Testis (tissue), 3 donors: Measurements from ENCODE around the gene TGIF1. TPM values are rescaled to one million over a fixed set of nuclear protein-coding genes. Genes with fewer than 3 reads are reported as not detected.
A peak's percentile ranks its signal among the peaks of the same experiment; 100 is the strongest.

ENCODE experiments used
- DNase-seq: peaks from one replicate; pipeline ENCODE4 v3.0.0-alpha.2; 2019
- H3K27ac ChIP-seq, 2 donors: fragments of 200-600 bp; sonication (generic); one replicate each; pipeline ENCODE4 v1.5.1; 2019
- H3K27me3 ChIP-seq: fragments of 200-600 bp; sonication (generic); one replicate; pipeline ENCODE4 v1.5.1; 2019
- H3K36me3 ChIP-seq: fragments of 200-600 bp; sonication (generic); one replicate; pipeline ENCODE4 v1.5.1; 2017; ENCODE audit warnings: low read depth; ENCODE audit errors: missing control alignments
- H3K4me1 ChIP-seq: fragments of 200-600 bp; sonication (generic); one replicate; pipeline ENCODE4 v1.5.1; 2019
- H3K4me3 ChIP-seq, 2 donors: fragments of 200-600 bp; sonication (generic); one replicate each; pipeline ENCODE4 v1.5.1; 2017 to 2019
- H3K9me3 ChIP-seq: fragments of 200-600 bp; sonication (generic); one replicate; pipeline ENCODE4 v1.5.1; 2017
- POLR2A ChIP-seq: fragments of 450-650 bp; IDR thresholded peaks from one replicate; pipeline ENCODE4 v1.6.1; 2017; ENCODE audit warnings: antibody characterized with exemption, mild to moderate bottlenecking, moderate library complexity
- WGBS, 2 donors: methylation state at CpG; one replicate each; pipeline ENCODE4 v1.1.5; 2018; 5-methylcytosine and 5-hydroxymethylcytosine counted together
- intact Hi-C: fragments of 100-400 bp; cut with DNase I; formaldehyde crosslinking; loops from one replicate; pipeline ENCODE4 v1.15.1; 2023; ENCODE audit warnings: low total_unique reads
- polyA plus RNA-seq: library from polyadenylated mRNA; stranded (reverse); fragments of 350-450 nt; fragmentation: Illumina TruSeq; extraction: RNeasy Lipid Tissue Mini Kit (QIAGEN cat#74804); gene quantifications from one replicate; pipeline ENCODE4 v1.2.3, GENCODE V29; 2014; ENCODE audit warnings: low read depth, low replicate concordance; ENCODE audit not compliant: insufficient read depth
- total RNA-seq, 2 donors: library from RNA; depleted of rRNA; stranded (reverse); fragments of >200 nt; gene quantifications; one replicate each; pipeline ENCODE4 v1.2.3, GENCODE V29; 2016
- TF ChIP-seq, protein P1 (sequence below), 3 experiments: fragments of 450-650 bp in 2 of 3; fragments of 200-600 bp in 1 of 3; sonication (generic) in 1 of 3; IDR thresholded peaks; one replicate each; pipeline ENCODE4 v1.5.1; 2016 to 2019; ENCODE audit warnings: antibody characterized with exemption in 3 of 3, mild to moderate bottlenecking in 2 of 3, moderate library complexity in 1 of 3

Gene TGIF1
- total and polyA plus RNA-seq, 3 donors from 2014 or later = 56.1 to 117 (median 66.6) TPM

DNA sequence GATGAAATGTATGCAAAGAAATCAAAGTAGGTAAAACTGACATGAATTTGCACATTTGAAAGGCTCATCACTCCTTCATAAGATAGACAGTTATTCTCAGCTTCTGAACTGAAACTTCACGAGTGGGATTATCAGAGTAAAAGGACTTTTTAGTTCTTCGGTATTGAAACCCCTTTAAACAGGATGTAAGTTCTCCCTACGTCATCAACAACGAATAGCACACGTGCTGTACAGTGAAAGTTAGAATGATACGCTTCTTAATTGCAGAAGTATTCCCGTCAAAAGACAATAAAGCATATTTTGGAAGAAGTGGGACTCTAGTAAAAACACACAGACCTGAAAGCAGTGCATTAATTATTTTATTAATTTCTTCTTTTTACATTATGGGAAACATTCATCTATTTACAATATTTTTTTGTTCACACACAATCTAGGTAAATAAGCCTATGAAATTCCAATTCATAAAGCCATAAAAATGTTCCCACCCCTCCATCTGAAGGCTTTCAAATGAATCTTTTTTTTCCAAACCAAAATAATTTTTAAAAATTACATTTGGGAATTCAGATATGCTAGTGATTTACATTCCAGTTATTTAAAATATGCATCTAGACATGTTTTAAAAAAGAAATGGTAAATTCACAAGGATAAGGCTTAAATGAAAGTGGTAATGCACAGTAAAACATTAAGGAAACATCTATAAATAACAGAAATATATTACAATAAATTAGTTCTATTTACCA lies 45.9 kb downstream of the TGIF1 start:
- Histone ChIP-seq H3K36me3 (no peaks in the 10 kb centered on the region), H3K9me3 (no peaks in the 10 kb centered on the region), H3K27me3 (no peaks in the 10 kb centered on the region), H3K4me3 (no peak overlapping the region), H3K27ac (no peak overlapping the region), H3K4me1 (peaks cover 11% of the 10 kb centered on the region)
- no peak for DNase-seq
- intact Hi-C loops = no loop called here
- TF ChIP-seq POLR2A = no peak
- TF ChIP-seq, protein P1, sequence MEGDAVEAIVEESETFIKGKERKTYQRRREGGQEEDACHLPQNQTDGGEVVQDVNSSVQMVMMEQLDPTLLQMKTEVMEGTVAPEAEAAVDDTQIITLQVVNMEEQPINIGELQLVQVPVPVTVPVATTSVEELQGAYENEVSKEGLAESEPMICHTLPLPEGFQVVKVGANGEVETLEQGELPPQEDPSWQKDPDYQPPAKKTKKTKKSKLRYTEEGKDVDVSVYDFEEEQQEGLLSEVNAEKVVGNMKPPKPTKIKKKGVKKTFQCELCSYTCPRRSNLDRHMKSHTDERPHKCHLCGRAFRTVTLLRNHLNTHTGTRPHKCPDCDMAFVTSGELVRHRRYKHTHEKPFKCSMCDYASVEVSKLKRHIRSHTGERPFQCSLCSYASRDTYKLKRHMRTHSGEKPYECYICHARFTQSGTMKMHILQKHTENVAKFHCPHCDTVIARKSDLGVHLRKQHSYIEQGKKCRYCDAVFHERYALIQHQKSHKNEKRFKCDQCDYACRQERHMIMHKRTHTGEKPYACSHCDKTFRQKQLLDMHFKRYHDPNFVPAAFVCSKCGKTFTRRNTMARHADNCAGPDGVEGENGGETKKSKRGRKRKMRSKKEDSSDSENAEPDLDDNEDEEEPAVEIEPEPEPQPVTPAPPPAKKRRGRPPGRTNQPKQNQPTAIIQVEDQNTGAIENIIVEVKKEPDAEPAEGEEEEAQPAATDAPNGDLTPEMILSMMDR (IDR thresholded peaks at IDR 0.05) = no peak
- 86 to 88% methylated on average over 7 of the region's 7 CpGs for WGBS, 2 donors

DNA sequence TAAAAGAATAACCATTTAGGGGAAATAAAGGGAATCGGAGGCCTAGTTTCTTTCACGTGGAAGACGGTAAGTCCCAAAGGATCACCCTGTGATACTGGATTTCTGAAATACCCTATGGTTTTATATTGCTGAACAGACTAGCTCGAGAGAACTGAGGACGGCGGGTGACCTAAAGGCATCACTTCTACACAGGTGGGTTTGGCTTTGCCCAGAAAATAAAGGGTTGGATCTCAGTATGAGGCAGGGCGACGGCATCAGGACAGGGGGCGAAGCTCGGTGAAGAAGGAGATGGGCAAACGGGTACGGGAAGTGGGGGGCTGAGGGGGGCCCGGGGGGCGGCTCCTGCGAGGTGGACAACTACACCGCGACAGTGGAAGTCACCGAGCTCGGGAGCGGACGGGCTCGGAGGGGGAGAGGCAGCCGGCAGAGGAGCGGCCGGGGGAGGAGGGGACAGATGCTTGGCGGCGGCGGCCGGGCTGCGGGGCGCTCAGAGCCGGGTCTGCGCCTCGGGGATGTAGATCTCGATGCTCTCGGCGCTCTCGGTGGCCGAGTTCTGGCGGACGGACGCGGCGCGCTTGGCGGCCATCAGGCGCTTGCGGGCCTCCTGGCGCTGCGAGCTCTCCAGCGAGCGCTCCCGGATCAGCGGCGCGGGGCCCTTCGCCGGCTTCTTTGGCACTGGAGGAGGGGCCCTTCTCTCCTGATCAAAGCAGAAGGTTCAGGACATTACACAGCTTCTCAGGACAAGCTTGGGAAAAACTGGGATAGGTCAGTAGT lies 48.9 kb downstream of the TGIF1 start:
- no peaks in the 10 kb centered on the region for H3K9me3 ChIP-seq
- WGBS, 2 donors = 8 to 18% methylated on average over 31 to 58 of the region's 58 CpGs
- peak overlapping the region; percentile 40 to 58 for H3K4me3 ChIP-seq
- H3K27ac ChIP-seq = peak overlapping the region in 1 of 2 donors; percentile 3
- TF ChIP-seq, protein P1 (IDR thresholded peaks at IDR 0.05) = no peak
- no peak for TF ChIP-seq POLR2A
- intact Hi-C loops = no loop called here
- no peaks in the 10 kb centered on the region for H3K27me3 ChIP-seq
- H3K4me1 ChIP-seq = peaks cover 11% of the 10 kb centered on the region
- no peaks in the 10 kb centered on the region for H3K36me3 ChIP-seq
- DNase-seq = peak; percentile 55

DNA sequence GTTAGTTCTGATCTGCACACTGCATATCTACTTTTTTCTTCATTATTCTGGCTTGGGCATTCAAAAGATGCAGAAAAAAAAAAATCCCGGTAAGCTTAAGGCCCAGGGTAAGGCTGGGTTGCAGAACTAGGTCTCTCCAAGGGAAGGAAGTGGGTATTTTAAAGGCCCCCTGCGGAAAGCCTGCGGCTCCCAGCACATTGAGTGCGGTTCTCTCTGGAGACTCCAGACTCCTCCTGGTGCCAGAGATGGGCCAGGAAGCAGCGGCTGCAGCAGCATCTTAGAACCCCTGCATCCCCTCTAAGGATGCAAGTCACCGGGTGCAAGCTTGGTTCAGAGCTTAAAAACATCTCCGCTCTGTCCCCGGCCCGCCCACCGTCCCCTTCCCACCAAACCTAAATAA lies 49.5 kb downstream of the TGIF1 start:
- peak overlapping the region in 1 of 2 donors; percentile 3 for H3K27ac ChIP-seq
- H3K4me3 ChIP-seq = peak overlapping the region; percentile 40 to 58
- no peaks in the 10 kb centered on the region for H3K27me3 ChIP-seq
- no peaks in the 10 kb centered on the region for H3K36me3 ChIP-seq
- no peak for TF ChIP-seq POLR2A
- TF ChIP-seq, protein P1 (IDR thresholded peaks at IDR 0.05) = no peak
- peaks cover 11% of the 10 kb centered on the region for H3K4me1 ChIP-seq
- WGBS, 2 donors = 11 to 17% methylated on average over 10 of the region's 10 CpGs
- intact Hi-C loops = no loop called here
- DNase-seq = peak; percentile 18
- no peaks in the 10 kb centered on the region for H3K9me3 ChIP-seq

DNA sequence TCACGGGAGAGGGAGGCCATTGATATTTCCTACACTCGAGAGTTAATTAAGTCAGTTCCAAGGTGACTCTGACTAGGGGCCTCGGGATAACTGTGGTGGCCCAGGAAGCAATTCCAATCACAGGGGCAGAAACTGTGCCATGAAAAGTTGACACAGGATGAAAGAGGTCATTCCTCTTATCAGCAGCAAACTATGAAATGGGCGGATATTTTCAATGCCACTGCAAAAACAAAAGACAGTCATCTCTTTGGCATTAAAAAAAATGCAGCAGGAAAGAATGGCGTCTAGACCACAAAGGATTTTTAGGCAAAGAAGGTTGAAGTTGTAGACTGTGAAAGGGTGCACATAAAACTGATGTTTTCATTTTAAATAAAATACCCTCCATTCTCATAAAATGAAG lies 50.0 kb downstream of the TGIF1 start:
- H3K4me1 ChIP-seq = peaks cover 11% of the 10 kb centered on the region
- DNase-seq = no peak
- H3K27me3 ChIP-seq = no peaks in the 10 kb centered on the region
- H3K36me3 ChIP-seq = no peaks in the 10 kb centered on the region
- WGBS, 2 donors = 23% methylated on average over 5 of the region's 5 CpGs
- H3K4me3 ChIP-seq = peak overlapping the region in 1 of 2 donors; percentile 58
- TF ChIP-seq, protein P1 (IDR thresholded peaks at IDR 0.05) = no peak
- no peak for TF ChIP-seq POLR2A
- intact Hi-C loops = no loop called here
- H3K9me3 ChIP-seq = no peaks in the 10 kb centered on the region
- H3K27ac ChIP-seq = no peak overlapping the region
